Measurements from ENCODE around the gene RFXANK. TPM values are rescaled to one million over a fixed set of nuclear protein-coding genes. Genes with fewer than 3 reads are reported as not detected.

Gene RFXANK
- total and polyA plus RNA-seq, 4 donors: 8.9 to 27.8 (median 19.0) TPM

DNA sequence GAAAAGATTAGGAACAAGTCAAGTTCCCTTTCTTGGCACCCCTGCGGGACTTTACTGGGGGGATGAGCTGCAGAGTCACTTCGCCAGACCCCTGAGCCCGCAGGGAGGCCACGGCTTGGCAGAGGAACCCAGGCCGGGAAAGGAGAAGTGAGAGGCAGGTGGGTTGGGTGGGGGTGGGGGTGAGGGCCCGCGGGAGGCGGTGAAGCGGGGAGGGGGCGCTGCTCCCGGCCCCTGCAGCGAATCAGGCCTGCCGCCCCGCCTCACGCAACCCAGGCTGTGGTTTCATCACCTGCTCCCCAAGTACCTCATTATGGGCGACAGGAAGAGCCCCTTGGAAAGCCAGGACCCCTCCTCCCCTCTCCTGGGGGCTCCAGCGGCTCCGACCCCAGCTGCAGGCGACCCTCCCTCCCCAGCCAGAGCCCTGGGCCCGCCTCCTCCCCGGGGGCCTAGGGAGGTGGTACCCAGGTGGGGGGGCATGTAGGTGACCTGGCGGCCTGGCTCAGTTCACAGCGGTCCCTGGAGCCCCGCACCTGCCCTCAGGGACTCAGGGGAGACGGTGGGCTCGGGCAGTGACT is 31.5 kb upstream of the RFXANK start:
- no peaks in the 10 kb centered on the region for H3K9me3 ChIP-seq (ENCODE audit: control insufficient read depth in 4 of 4, low read length in 3 of 4)
- H3K27me3 ChIP-seq (ENCODE audit: control insufficient read depth in 4 of 4, insufficient read depth in 4 of 4, low read length in 3 of 4): no peaks in the 10 kb centered on the region
- H3K27ac ChIP-seq (ENCODE audit: low read depth in 1 of 2, low read length in 2 of 2): no peak overlapping the region
- H3K4me3 ChIP-seq (ENCODE audit: low read depth in 1 of 3, low read length in 3 of 3): no peak overlapping the region
- no peaks in the 10 kb centered on the region for H3K36me3 ChIP-seq (ENCODE audit: control insufficient read depth in 4 of 4, insufficient read depth in 3 of 4, low read depth in 1 of 4, low read length in 3 of 4)
- DNase-seq (ENCODE audit: low spot score): no peak
- TF ChIP-seq SP1 (IDR thresholded peaks at IDR 0.05) (no peak), YY1 (IDR thresholded peaks at IDR 0.05) (no peak), RAD21 (IDR thresholded peaks at IDR 0.05) (no peak), FOXA2 (IDR thresholded peaks at IDR 0.05) (no peak), EGR1 (IDR thresholded peaks at IDR 0.05; ENCODE audit: low read depth in 2 of 2) (no peak), ZBTB33 (IDR thresholded peaks at IDR 0.05) (no peak), TAF1 (conservative IDR thresholded peaks at IDR 0.05) (no peak), HNF4A (conservative IDR thresholded peaks at IDR 0.05) (no peak), HNF4G (IDR thresholded peaks at IDR 0.05) (no peak), ATF3 (IDR thresholded peaks at IDR 0.05) (no peak), GABPA (IDR thresholded peaks at IDR 0.05 in 1 of 2, conservative IDR thresholded peaks at IDR 0.05 in 1 of 2) (no peak)
- TF ChIP-seq, protein P1, sequence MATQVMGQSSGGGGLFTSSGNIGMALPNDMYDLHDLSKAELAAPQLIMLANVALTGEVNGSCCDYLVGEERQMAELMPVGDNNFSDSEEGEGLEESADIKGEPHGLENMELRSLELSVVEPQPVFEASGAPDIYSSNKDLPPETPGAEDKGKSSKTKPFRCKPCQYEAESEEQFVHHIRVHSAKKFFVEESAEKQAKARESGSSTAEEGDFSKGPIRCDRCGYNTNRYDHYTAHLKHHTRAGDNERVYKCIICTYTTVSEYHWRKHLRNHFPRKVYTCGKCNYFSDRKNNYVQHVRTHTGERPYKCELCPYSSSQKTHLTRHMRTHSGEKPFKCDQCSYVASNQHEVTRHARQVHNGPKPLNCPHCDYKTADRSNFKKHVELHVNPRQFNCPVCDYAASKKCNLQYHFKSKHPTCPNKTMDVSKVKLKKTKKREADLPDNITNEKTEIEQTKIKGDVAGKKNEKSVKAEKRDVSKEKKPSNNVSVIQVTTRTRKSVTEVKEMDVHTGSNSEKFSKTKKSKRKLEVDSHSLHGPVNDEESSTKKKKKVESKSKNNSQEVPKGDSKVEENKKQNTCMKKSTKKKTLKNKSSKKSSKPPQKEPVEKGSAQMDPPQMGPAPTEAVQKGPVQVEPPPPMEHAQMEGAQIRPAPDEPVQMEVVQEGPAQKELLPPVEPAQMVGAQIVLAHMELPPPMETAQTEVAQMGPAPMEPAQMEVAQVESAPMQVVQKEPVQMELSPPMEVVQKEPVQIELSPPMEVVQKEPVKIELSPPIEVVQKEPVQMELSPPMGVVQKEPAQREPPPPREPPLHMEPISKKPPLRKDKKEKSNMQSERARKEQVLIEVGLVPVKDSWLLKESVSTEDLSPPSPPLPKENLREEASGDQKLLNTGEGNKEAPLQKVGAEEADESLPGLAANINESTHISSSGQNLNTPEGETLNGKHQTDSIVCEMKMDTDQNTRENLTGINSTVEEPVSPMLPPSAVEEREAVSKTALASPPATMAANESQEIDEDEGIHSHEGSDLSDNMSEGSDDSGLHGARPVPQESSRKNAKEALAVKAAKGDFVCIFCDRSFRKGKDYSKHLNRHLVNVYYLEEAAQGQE (IDR thresholded peaks at IDR 0.05): no peak
- TF ChIP-seq, protein P2, sequence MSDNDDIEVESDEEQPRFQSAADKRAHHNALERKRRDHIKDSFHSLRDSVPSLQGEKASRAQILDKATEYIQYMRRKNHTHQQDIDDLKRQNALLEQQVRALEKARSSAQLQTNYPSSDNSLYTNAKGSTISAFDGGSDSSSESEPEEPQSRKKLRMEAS (IDR thresholded peaks at IDR 0.05): no peak
- no peaks in the 10 kb centered on the region for H3K4me1 ChIP-seq (ENCODE audit: control insufficient read depth in 4 of 4, insufficient read depth in 4 of 4, low read length in 3 of 4)
- WGBS: 70% methylated on average over 26 of the region's 26 CpGs
- no peak overlapping the region for H3K9ac ChIP-seq (ENCODE audit: low read depth in 1 of 2, low read length in 2 of 2)

- 94% methylated on average over 7 of the region's 7 CpGs for WGBS
- no peak for DNase-seq (ENCODE audit: low spot score)
- TF ChIP-seq EGR1 (IDR thresholded peaks at IDR 0.05; ENCODE audit: low read depth in 2 of 2) (no peak), JUND (IDR thresholded peaks at IDR 0.05) (no peak), RXRA (IDR thresholded peaks at IDR 0.05) (no peak), GABPA (IDR thresholded peaks at IDR 0.05 in 1 of 2, conservative IDR thresholded peaks at IDR 0.05 in 1 of 2) (no peak), TAF1 (conservative IDR thresholded peaks at IDR 0.05) (no peak), NR2F2 (IDR thresholded peaks at IDR 0.05) (no peak), SP1 (IDR thresholded peaks at IDR 0.05) (no peak), FOXA1 (IDR thresholded peaks at IDR 0.05) (no peak), RAD21 (IDR thresholded peaks at IDR 0.05) (no peak), HNF4A (conservative IDR thresholded peaks at IDR 0.05) (no peak), HNF4G (IDR thresholded peaks at IDR 0.05) (no peak), FOXA2 (IDR thresholded peaks at IDR 0.05) (no peak), ZBTB33 (IDR thresholded peaks at IDR 0.05) (no peak), YY1 (IDR thresholded peaks at IDR 0.05) (no peak)
- TF ChIP-seq, protein P3, sequence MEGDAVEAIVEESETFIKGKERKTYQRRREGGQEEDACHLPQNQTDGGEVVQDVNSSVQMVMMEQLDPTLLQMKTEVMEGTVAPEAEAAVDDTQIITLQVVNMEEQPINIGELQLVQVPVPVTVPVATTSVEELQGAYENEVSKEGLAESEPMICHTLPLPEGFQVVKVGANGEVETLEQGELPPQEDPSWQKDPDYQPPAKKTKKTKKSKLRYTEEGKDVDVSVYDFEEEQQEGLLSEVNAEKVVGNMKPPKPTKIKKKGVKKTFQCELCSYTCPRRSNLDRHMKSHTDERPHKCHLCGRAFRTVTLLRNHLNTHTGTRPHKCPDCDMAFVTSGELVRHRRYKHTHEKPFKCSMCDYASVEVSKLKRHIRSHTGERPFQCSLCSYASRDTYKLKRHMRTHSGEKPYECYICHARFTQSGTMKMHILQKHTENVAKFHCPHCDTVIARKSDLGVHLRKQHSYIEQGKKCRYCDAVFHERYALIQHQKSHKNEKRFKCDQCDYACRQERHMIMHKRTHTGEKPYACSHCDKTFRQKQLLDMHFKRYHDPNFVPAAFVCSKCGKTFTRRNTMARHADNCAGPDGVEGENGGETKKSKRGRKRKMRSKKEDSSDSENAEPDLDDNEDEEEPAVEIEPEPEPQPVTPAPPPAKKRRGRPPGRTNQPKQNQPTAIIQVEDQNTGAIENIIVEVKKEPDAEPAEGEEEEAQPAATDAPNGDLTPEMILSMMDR (IDR thresholded peaks at IDR 0.05; ENCODE audit: low read depth, low read length, missing input control): no peak
- TF ChIP-seq, protein P2 (IDR thresholded peaks at IDR 0.05): no peak
- no peaks in the 10 kb centered on the region for H3K27me3 ChIP-seq (ENCODE audit: control insufficient read depth in 4 of 4, insufficient read depth in 4 of 4, low read length in 3 of 4)
- H3K4me3 ChIP-seq (ENCODE audit: low read depth in 1 of 3, low read length in 3 of 3): no peak overlapping the region
- no peaks in the 10 kb centered on the region for H3K4me1 ChIP-seq (ENCODE audit: control insufficient read depth in 4 of 4, insufficient read depth in 4 of 4, low read length in 3 of 4)
- H3K9me3 ChIP-seq (ENCODE audit: control insufficient read depth in 4 of 4, low read length in 3 of 4): no peaks in the 10 kb centered on the region
- H3K36me3 ChIP-seq (ENCODE audit: control insufficient read depth in 4 of 4, insufficient read depth in 3 of 4, low read depth in 1 of 4, low read length in 3 of 4): no peaks in the 10 kb centered on the region
- H3K27ac ChIP-seq (ENCODE audit: low read depth in 1 of 2, low read length in 2 of 2): no peak overlapping the region
- no peak overlapping the region for H3K9ac ChIP-seq (ENCODE audit: low read depth in 1 of 2, low read length in 2 of 2)
These were observed 29.6 kb upstream of the RFXANK start for GRCh38 chr19:19162495-19162894.
